Left ventricle myocardium inferior (tissue), 1 donor: ENCODE measurements around the gene IFT122. TPM values are rescaled to one million over a fixed set of nuclear protein-coding genes. Genes with fewer than 3 reads are reported as not detected.
"Not testable (repeated sequence)": the region's sequence is repeated elsewhere in the genome, so short reads cannot be mapped to it uniquely, and the experiment has no call there.

Source experiments
- DNase-seq: peaks from one replicate; pipeline ENCODE4 v3.0.0-alpha.2; 2020
- H3K27ac ChIP-seq: fragments of 200-600 bp; replicated peaks from 2 replicates; pipeline ENCODE4 v1.8.0; 2021
- H3K27me3 ChIP-seq: fragments of 200-600 bp; 2 replicates; pipeline ENCODE4 v1.8.0; 2021; ENCODE audit warnings: low read depth
- H3K36me3 ChIP-seq: fragments of 200-600 bp; 2 replicates; pipeline ENCODE4 v1.8.0; 2021
- H3K4me1 ChIP-seq: fragments of 200-600 bp; 2 replicates; pipeline ENCODE4 v1.8.0; 2021
- H3K4me3 ChIP-seq: fragments of 200-600 bp; 2 replicates; pipeline ENCODE4 v1.8.0; 2021; ENCODE audit warnings: mild to moderate bottlenecking, moderate library complexity
- H3K9me3 ChIP-seq: fragments of 200-600 bp; replicated peaks from 2 replicates; pipeline ENCODE4 v1.8.0; 2021
- CTCF ChIP-seq: fragments of 200-600 bp; IDR thresholded peaks from 2 replicates; pipeline ENCODE4 v1.8.0; 2021; ENCODE audit warnings: antibody characterized with exemption, mild to moderate bottlenecking, borderline replicate concordance
- intact Hi-C: fragments of 100-400 bp; cut with micrococcal nuclease; formaldehyde crosslinking; loops from one replicate; pipeline ENCODE4 v1.11.0; 2022
- total RNA-seq: library from RNA; stranded (reverse); fragmentation: NEBNext Ultra II Directional; extraction: Animal tissue kit (Norgen Biotek cat#: 25700); gene quantifications from one replicate; pipeline ENCODE4 v1.2.1, GENCODE V29; 2021
- donor health status: DM: no; HTN: yes; CAD: no; lungs with severe emphysema.

IFT122 gene
- total RNA-seq, 1 donor from 2014 or later, result 16.5 TPM

GRCh38 chr3:129475863-129476262 is 35.8 kb downstream of the IFT122 start:
- H3K4me3 ChIP-seq, result no peak overlapping the region
- no peak for TF ChIP-seq CTCF
- H3K9me3 ChIP-seq, result no peaks in the 10 kb centered on the region
- H3K4me1 ChIP-seq, result peaks cover 5% of the 10 kb centered on the region
- DNase-seq, result no peak
- H3K27me3 ChIP-seq, result no peaks in the 10 kb centered on the region
- intact Hi-C loops, result loop anchor here (10.0 kb wide), 1 partner anchor 349 kb away; no protein-coding TSS in a partner anchor
- H3K36me3 ChIP-seq, result peaks cover 48% of the 10 kb centered on the region
- no peak overlapping the region for H3K27ac ChIP-seq

- Histone ChIP-seq H3K4me3 (no peak overlapping the region), H3K4me1 (peaks cover 12% of the 10 kb centered on the region), H3K9me3 (no peaks in the 10 kb centered on the region), H3K27ac (no peak overlapping the region), H3K36me3 (peaks cover 48% of the 10 kb centered on the region), H3K27me3 (no peaks in the 10 kb centered on the region)
- intact Hi-C loops, result loop anchor here (10.0 kb wide), 1 partner anchor 348 kb away; no protein-coding TSS in a partner anchor
- no peak for DNase-seq
- TF ChIP-seq CTCF, result no peak
Measured at GRCh38 chr3:129476586-129476985, 36.6 kb downstream of the IFT122 start.

- peak overlapping the region; percentile 74 for H3K27ac ChIP-seq
- H3K9me3 ChIP-seq, intact Hi-C loops, H3K4me3 ChIP-seq, H3K27me3 ChIP-seq: not testable (repeated sequence)
- DNase-seq, result peak; percentile 46
- H3K4me1 ChIP-seq, result peaks cover 41% of the 10 kb centered on the region
- H3K36me3 ChIP-seq, result peaks cover 57% of the 10 kb centered on the region
Measured at GRCh38 chr3:129481225-129481765, 41.3 kb downstream of the IFT122 start.

- DNase-seq, result peak; percentile 50
- H3K27ac ChIP-seq, result peak overlapping the region; percentile 74
- intact Hi-C loops, result no loop called here
- H3K4me3 ChIP-seq, result no peak overlapping the region
- peaks cover 51% of the 10 kb centered on the region for H3K36me3 ChIP-seq
- TF ChIP-seq CTCF, result no peak
- H3K9me3 ChIP-seq, result no peaks in the 10 kb centered on the region
- no peaks in the 10 kb centered on the region for H3K27me3 ChIP-seq
- peaks cover 46% of the 10 kb centered on the region for H3K4me1 ChIP-seq
Measured at GRCh38 chr3:129481766-129482332, 41.8 kb downstream of the IFT122 start.

GRCh38 chr3:129482721-129483120 is 42.7 kb downstream of the IFT122 start:
- H3K4me1 ChIP-seq, result peaks cover 54% of the 10 kb centered on the region
- no peaks in the 10 kb centered on the region for H3K27me3 ChIP-seq
- TF ChIP-seq CTCF, result peak; percentile 20
- no peak for DNase-seq
- peak overlapping the region; percentile 74 for H3K27ac ChIP-seq
- H3K9me3 ChIP-seq, result no peaks in the 10 kb centered on the region
- intact Hi-C loops, result no loop called here
- no peak overlapping the region for H3K4me3 ChIP-seq
- H3K36me3 ChIP-seq, result peaks cover 43% of the 10 kb centered on the region

- intact Hi-C loops, result no loop called here
- H3K36me3 ChIP-seq, result peaks cover 31% of the 10 kb centered on the region
Measured at GRCh38 chr3:129483870-129484269, 43.8 kb downstream of the IFT122 start.

GRCh38 chr3:129485146-129485545 is 45.1 kb downstream of the IFT122 start:
- H3K27me3 ChIP-seq, H3K9me3 ChIP-seq, DNase-seq, intact Hi-C loops, H3K4me3 ChIP-seq: not testable (repeated sequence)
- peak overlapping the region; percentile 57 for H3K27ac ChIP-seq
- H3K36me3 ChIP-seq, result peaks cover 18% of the 10 kb centered on the region
- peaks cover 57% of the 10 kb centered on the region for H3K4me1 ChIP-seq

More at GRCh38 chr3:129483870-129484269, 43.8 kb downstream of the IFT122 start:
- no peaks in the 10 kb centered on the region for H3K9me3 ChIP-seq
- H3K27me3 ChIP-seq, result no peaks in the 10 kb centered on the region
- no peak overlapping the region for H3K27ac ChIP-seq
- peaks cover 54% of the 10 kb centered on the region for H3K4me1 ChIP-seq
- no peak for TF ChIP-seq CTCF
- DNase-seq, result no peak
- H3K4me3 ChIP-seq, result no peak overlapping the region
